B cell (primary cell): ENCODE results near the gene PGM2. TPM values are rescaled to one million over a fixed set of nuclear protein-coding genes. Genes with fewer than 3 reads are reported as not detected.

Experiments
- ATAC-seq: fragments of 200-7000 bp; cut with Tn5 transposase; one replicate; pipeline ENCODE4 v1.10.0; 2021; ENCODE audit warnings: low read depth, mild to moderate bottlenecking, moderate number of reproducible peaks, moderate library complexity
- CTCF ChIA-PET: fragments of 350-600 bp; sonication (Branson Sonifier 250); formaldehyde crosslinking; loops from one replicate; lab custom pipeline; 2021; ENCODE audit warnings: antibody characterized with exemption, inconsistent platforms; lab: Charles Lee
- POLR2A ChIA-PET: fragments of 350-600 bp; sonication (Branson Sonifier 250); formaldehyde crosslinking; loops from one replicate; lab custom pipeline; 2021; ENCODE audit warnings: antibody characterized with exemption; lab: Charles Lee
- DNase-seq: peaks from one replicate; pipeline ENCODE4 v3.0.0; 2013
- H2AFZ ChIP-seq: 2 replicates; pipeline ENCODE4 v1.6.1; 2012; ENCODE audit warnings: mild to moderate bottlenecking, low read depth, low read length; ENCODE audit not compliant: insufficient read depth, poor library complexity, severe bottlenecking
- H3K27ac ChIP-seq, 2 donors: 1 replicate in 1 of 2; 2 replicates in 1 of 2; pipeline ENCODE4 v1.5.1; 2012 to 2013; ENCODE audit warnings: low read length in 2 of 2, mild to moderate bottlenecking in 2 of 2, moderate library complexity in 1 of 2
- H3K27me3 ChIP-seq, 4 experiments: fragments of 200-600 bp in 1 of 4; sonication (generic) in 1 of 4; replicated peaks in 1 of 4; 1 replicate in 2 of 4; 2 replicates in 2 of 4; pipeline versions ENCODE4 v1.6.1 to v1.7.0; 2013 to 2016; ENCODE audit warnings: low read length in 3 of 4, mild to moderate bottlenecking in 2 of 4, mixed read lengths in 1 of 4, moderate library complexity in 1 of 4; ENCODE audit not compliant: insufficient read depth in 4 of 4, control insufficient read depth in 3 of 4; ENCODE audit errors: control extremely low read depth in 1 of 4
- H3K36me3 ChIP-seq, 2 experiments: replicated peaks in 1 of 2; 1 replicate in 1 of 2; 2 replicates in 1 of 2; pipeline versions ENCODE4 v1.6.1 to v1.7.1; 2013; ENCODE audit warnings: low read length in 1 of 2; ENCODE audit not compliant: insufficient read depth in 2 of 2, control insufficient read depth in 1 of 2; ENCODE audit errors: control extremely low read depth in 1 of 2, extremely low read depth in 1 of 2
- H3K4me1 ChIP-seq, 2 donors: fragments of 200-600 bp in 1 of 2; sonication (generic) in 1 of 2; 1 replicate in 1 of 2; 2 replicates in 1 of 2; pipeline versions ENCODE4 v1.5.1 to v1.6.1; 2013 to 2017; ENCODE audit warnings: low read length in 2 of 2; ENCODE audit not compliant: control insufficient read depth in 2 of 2, insufficient read depth in 2 of 2
- H3K4me2 ChIP-seq: replicated peaks from 2 replicates; pipeline ENCODE3; 2012; ENCODE audit warnings: mild to moderate bottlenecking, low read depth, low read length; ENCODE audit not compliant: poor library complexity, severe bottlenecking
- H3K4me3 ChIP-seq, 5 experiments: fragments of 200-600 bp in 1 of 5; sonication (generic) in 1 of 5; 1 replicate in 3 of 5; 2 replicates in 2 of 5; pipeline versions ENCODE4 v1.5.1 to v1.7.0; 2011 to 2016; ENCODE audit warnings: low read length in 4 of 5, mild to moderate bottlenecking in 4 of 5, low read depth in 2 of 5, control low read depth in 1 of 5, moderate library complexity in 1 of 5; ENCODE audit not compliant: insufficient read depth in 1 of 5; ENCODE audit errors: control extremely low read depth in 1 of 5, extremely low read depth in 1 of 5
- H3K79me2 ChIP-seq: fragments of 200-600 bp; sonication (generic); one replicate; pipeline ENCODE4 v1.6.0; 2016; ENCODE audit warnings: low read length; ENCODE audit not compliant: control insufficient read depth, insufficient read depth
- H3K9ac ChIP-seq: fragments of 200-600 bp; sonication (generic); 2 replicates; pipeline ENCODE4 v1.6.1; 2017; ENCODE audit warnings: mild to moderate bottlenecking, low read length, moderate library complexity
- H3K9me3 ChIP-seq, 3 donors: one replicate each; pipeline versions ENCODE4 v1.6.1 to v1.7.1; 2013; ENCODE audit warnings: low read length in 2 of 3; ENCODE audit not compliant: control insufficient read depth in 2 of 3, insufficient read depth in 1 of 3; ENCODE audit errors: control extremely low read depth in 1 of 3
- H4K20me1 ChIP-seq: 2 replicates; pipeline ENCODE4 v1.6.0; 2012; ENCODE audit warnings: mild to moderate bottlenecking, low read length; ENCODE audit not compliant: insufficient read depth, control insufficient read depth, poor library complexity, severe bottlenecking
- H3K27ac Mint-ChIP-seq: one replicate; pipeline ENCODE4 v1.8.0; 2021; ENCODE audit warnings: mixed read lengths
- H3K27me3 Mint-ChIP-seq: one replicate; pipeline ENCODE4 v1.8.0; 2021; ENCODE audit warnings: mixed read lengths
- H3K4me1 Mint-ChIP-seq: one replicate; pipeline ENCODE4 v1.8.0; 2021; ENCODE audit warnings: mixed read lengths
- H3K4me3 Mint-ChIP-seq: one replicate; pipeline ENCODE4 v1.8.0; 2021; ENCODE audit warnings: mixed read lengths
- H3K9me3 Mint-ChIP-seq: one replicate; pipeline ENCODE4 v1.8.0; 2022; ENCODE audit warnings: mixed read lengths; ENCODE audit not compliant: insufficient read depth
- EZH2 ChIP-seq: IDR thresholded peaks from 2 replicates; pipeline ENCODE4 v1.6.1; 2012; ENCODE audit warnings: borderline replicate concordance, low read depth, mild to moderate bottlenecking, moderate library complexity, low read length; ENCODE audit not compliant: insufficient read depth, poor library complexity, severe bottlenecking
- WGBS: methylation state at CpG from one replicate; pipeline ENCODE4 v1.1.5; 2013; ENCODE audit warnings: missing lambda C conversion rate; ENCODE audit not compliant: insufficient coverage; 5-methylcytosine and 5-hydroxymethylcytosine counted together
- intact Hi-C: fragments of 100-400 bp; cut with micrococcal nuclease; formaldehyde crosslinking; loops from one replicate; pipeline ENCODE4 v1.10.0; 2022
- polyA plus RNA-seq: library from polyadenylated mRNA; depleted of rRNA; stranded (reverse); fragments of >200 nt; gene quantifications from 2 replicates; pipeline ENCODE4 v1.2.3, GENCODE V29; 2012
- total RNA-seq, 2 donors: library from RNA; stranded (reverse); fragments of 120-200 nt in 1 of 2; gene quantifications; 1 replicate in 1 of 2; 2 replicates in 1 of 2; pipeline versions ENCODE4 v1.2.3 to v1.2.4, GENCODE V29; 2013 to 2022
- TF ChIP-seq, protein P1 (sequence below): fragments of 200-600 bp; IDR thresholded peaks from one replicate; pipeline ENCODE4 v1.8.0; 2022; ENCODE audit warnings: antibody characterized with exemption, mild to moderate bottlenecking

The PGM2 gene
- total and polyA plus RNA-seq, 2 donors (not counting 1 experiment from before 2014, with no cell fraction given) = 5.3 to 20.9 TPM

DNA sequence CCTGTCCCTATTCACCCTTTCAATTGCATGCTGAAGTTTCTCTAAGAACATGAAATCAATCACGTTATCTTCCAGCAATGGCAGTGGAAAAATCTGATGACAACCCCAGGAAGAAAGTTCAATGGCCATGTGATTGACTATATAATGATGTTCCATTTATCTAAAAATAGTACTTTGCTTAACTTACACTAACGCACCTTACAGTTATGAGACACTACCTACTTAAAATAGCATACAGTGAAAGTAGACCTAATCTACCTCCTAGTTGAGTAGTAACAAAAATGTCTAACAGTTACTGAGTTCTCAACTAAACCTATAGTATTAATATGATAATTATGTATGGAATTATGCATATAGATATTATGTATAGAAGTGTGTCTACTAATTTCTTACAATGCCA lies 28.6 kb upstream of the PGM2 start:
- peaks cover 14% of the 10 kb centered on the region for H3K27me3 Mint-ChIP-seq
- Histone ChIP-seq H3K27me3 (no peaks in the 10 kb centered on the region), H3K4me2 (no peak overlapping the region), H3K36me3 (no peaks in the 10 kb centered on the region), H3K4me1 (no peaks in the 10 kb centered on the region), H4K20me1 (no peaks in the 10 kb centered on the region), H3K79me2 (no peaks in the 10 kb centered on the region), H3K9me3 (no peaks in the 10 kb centered on the region), H3K9ac (no peak overlapping the region), H3K4me3 (no peak overlapping the region), H2AFZ (no peak overlapping the region), H3K27ac (no peak overlapping the region)
- DNase-seq (no peak), ATAC-seq (no peak)
- H3K9me3 Mint-ChIP-seq = no peaks in the 10 kb centered on the region
- H3K4me1 Mint-ChIP-seq = no peaks in the 10 kb centered on the region
- TF ChIP-seq, protein P1, sequence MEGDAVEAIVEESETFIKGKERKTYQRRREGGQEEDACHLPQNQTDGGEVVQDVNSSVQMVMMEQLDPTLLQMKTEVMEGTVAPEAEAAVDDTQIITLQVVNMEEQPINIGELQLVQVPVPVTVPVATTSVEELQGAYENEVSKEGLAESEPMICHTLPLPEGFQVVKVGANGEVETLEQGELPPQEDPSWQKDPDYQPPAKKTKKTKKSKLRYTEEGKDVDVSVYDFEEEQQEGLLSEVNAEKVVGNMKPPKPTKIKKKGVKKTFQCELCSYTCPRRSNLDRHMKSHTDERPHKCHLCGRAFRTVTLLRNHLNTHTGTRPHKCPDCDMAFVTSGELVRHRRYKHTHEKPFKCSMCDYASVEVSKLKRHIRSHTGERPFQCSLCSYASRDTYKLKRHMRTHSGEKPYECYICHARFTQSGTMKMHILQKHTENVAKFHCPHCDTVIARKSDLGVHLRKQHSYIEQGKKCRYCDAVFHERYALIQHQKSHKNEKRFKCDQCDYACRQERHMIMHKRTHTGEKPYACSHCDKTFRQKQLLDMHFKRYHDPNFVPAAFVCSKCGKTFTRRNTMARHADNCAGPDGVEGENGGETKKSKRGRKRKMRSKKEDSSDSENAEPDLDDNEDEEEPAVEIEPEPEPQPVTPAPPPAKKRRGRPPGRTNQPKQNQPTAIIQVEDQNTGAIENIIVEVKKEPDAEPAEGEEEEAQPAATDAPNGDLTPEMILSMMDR = no peak
- TF ChIP-seq EZH2 = no peak
- ChIA-PET POLR2A (interaction anchor here (0.7 kb wide), 1 partner anchor 168 kb away, joined by 3 read pairs; no protein-coding TSS in a partner anchor), CTCF (interaction anchor here (0.5 to 14.0 kb wide), 3 partner anchors 94 to 236 kb away, joined by 3 to 253 read pairs (median 27); no protein-coding TSS in a partner anchor)
- WGBS = no CpG with 5 or more reads among the region's 2 CpGs
- no peak overlapping the region for H3K27ac Mint-ChIP-seq
- intact Hi-C loops = no loop called here
- H3K4me3 Mint-ChIP-seq = no peak overlapping the region

DNA sequence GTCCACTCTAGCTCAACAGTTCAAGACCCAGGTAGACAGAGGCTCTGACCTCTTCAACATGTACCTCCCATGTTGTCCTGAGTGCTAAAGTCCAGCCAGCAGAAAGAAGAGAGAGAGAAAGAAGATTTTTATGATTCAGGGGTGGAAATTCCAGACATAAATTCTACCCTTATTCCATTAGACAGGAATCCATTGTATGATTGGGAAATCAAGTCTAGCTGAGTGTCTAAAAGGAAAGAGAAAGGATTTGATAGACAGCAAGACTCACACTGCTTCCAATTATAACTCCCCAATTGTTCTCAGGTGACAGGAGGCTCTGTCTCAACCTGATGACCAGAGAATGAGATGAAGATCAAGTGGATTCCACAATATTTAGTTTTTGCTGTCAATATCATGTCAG lies 27.9 kb upstream of the PGM2 start:
- no peak overlapping the region for H3K4me3 Mint-ChIP-seq
- H3K27ac Mint-ChIP-seq = no peak overlapping the region
- H3K9me3 ChIP-seq = no peaks in the 10 kb centered on the region
- no peak overlapping the region for H3K4me2 ChIP-seq
- H3K79me2 ChIP-seq = no peaks in the 10 kb centered on the region
- H3K4me3 ChIP-seq = no peak overlapping the region
- H2AFZ ChIP-seq = no peak overlapping the region
- CTCF ChIA-PET = interaction anchor here (0.5 to 14.0 kb wide), 3 partner anchors 94 to 235 kb away, joined by 3 to 253 read pairs (median 27); no protein-coding TSS in a partner anchor
- H3K9ac ChIP-seq = no peak overlapping the region
- ATAC-seq (no peak), DNase-seq (no peak)
- H3K27me3 Mint-ChIP-seq = peaks cover 10% of the 10 kb centered on the region
- TF ChIP-seq, protein P1 = no peak
- TF ChIP-seq EZH2 = no peak
- H3K9me3 Mint-ChIP-seq = no peaks in the 10 kb centered on the region
- no peaks in the 10 kb centered on the region for H3K4me1 ChIP-seq
- H3K36me3 ChIP-seq = no peaks in the 10 kb centered on the region
- POLR2A ChIA-PET = interaction anchor here (0.7 kb wide), 1 partner anchor 168 kb away, joined by 3 read pairs; no protein-coding TSS in a partner anchor
- no peaks in the 10 kb centered on the region for H4K20me1 ChIP-seq
- no peaks in the 10 kb centered on the region for H3K27me3 ChIP-seq
- H3K27ac ChIP-seq = no peak overlapping the region
- intact Hi-C loops = no loop called here
- no peaks in the 10 kb centered on the region for H3K4me1 Mint-ChIP-seq
